SIG-M5 treated with dmso at 0.1 percent for 504 hours (cell line): ENCODE measurements around the gene ABHD5.

Experiments
- DNase-seq: peaks from one replicate; lab custom pipeline; 2025; ENCODE audit not compliant: unreplicated experiment; lab: John Stamatoyannopoulos, UW

The ABHD5 gene

DNA sequence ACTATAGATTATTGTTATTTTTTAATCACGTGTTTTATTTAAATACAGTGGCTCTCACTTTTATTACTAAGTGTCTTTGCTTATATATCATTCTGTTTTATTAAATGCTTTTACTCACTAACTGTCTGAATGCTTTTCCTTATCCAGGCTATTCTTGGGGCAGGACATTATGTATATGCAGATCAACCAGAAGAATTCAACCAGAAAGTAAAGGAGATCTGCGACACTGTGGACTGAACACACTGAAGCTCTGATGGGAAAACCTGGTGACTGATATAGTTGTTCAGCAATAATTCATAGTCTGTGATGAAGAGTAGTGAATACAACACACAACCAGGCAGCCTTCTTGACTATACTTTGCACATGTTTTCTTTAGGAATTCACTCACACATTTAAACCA lies 27.6 kb downstream of the ABHD5 start:
- no peak for DNase-seq

DNA sequence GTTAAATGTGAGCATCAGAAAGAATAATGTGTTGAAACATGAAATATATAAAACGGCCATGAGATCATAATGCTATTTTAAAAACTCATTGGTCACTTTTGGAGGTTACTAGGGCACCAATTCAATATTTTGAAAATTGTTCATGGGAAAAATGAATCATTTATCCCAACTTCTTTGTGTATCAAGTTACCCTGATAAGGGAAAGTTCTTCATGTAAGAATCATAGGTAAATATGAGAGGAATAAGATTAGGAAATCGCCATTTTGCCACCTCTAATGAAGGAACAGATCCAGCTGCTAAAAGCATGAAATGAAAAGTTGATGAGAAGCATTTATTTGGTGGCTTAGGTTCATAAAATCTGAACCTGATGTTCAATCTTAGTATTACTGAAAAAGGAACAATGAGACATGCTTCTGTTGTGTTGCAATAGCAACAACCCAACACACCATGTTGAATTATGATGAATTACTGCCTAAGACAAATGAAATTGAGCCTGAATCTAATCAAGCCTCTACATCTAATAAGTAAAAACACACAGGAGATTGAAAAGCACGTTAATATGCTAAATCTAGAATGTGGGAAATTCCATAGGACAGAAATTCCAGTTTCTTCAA lies 32.5 kb downstream of the ABHD5 start:
- DNase-seq, result no peak

DNA sequence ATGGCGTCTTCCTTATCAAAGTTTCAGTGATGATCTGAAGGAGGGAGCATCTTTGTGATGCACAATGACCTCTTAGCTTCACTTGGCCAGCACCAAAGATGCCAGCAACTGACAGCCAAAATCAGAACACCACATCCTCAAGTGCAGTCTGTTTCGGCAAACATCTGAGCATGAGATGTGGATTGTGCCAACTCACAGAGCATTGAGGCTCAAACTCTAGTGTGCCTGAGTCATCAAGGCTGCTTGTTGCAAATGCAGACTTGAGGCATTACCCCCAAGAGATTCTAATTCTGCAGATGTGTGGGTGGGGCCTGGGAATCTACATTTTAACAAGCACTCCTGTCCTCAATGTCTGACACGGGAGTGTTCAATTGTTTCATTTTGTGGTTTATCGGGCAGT lies 35.8 kb downstream of the ABHD5 start:
- no peak for DNase-seq

DNA sequence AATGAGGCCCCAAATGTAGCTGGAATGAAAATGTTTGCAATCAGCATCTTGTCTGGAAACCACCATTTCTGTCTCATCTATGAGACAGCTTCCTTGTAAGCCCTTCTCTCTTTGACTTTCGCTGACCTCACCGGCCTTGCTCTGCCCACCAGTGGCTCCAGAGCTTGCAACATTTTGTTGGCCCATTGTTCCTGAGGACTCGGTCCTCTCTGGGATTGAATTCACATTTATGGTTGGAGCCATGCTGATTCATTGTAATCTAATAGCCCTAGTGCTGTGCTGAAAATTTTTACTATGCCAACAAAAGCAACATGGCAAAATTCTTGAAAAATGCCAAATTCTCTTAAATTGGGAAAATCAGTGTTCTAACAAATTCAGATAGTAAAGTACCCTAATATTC lies 37.2 kb downstream of the ABHD5 start:
- no peak for DNase-seq

DNA sequence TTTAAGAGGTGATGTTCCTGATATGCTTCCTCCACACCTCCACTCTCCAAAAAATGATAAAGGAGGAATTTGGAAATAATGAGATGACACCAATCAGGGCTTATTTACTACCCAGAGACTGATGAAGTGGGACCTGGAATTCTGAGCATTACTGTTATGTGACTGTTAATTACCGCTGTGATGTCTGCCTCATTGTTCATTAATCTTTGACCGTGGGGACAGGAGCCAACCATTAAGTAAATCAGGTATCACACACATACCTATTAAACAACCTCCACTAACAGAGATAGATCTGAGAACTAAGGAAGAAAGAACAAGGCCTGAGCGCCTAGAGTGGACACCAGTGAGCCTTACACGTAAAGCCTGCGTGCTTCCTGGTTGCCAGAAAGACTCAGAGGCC lies 37.7 kb downstream of the ABHD5 start:
- DNase-seq, result no peak

DNA sequence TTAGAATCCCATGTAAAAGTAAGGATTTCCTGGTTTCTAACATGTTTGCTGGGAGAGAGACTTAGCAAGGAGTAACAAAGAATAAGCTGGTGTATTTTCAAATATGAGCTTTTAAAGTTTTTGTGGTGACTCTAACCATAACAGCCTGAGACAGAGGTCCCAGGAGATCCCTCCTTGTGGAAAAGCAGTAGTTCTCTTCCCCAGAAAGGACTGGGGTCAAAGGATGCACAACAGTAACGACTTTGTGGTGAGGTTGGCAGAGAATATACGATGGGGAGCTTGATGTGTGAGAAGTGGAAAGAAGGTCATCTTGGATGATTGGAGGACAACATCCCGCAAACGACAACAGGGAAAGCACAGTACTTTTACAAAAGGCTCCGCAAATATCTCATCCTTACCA lies 38.2 kb downstream of the ABHD5 start:
- DNase-seq, result no peak

DNA sequence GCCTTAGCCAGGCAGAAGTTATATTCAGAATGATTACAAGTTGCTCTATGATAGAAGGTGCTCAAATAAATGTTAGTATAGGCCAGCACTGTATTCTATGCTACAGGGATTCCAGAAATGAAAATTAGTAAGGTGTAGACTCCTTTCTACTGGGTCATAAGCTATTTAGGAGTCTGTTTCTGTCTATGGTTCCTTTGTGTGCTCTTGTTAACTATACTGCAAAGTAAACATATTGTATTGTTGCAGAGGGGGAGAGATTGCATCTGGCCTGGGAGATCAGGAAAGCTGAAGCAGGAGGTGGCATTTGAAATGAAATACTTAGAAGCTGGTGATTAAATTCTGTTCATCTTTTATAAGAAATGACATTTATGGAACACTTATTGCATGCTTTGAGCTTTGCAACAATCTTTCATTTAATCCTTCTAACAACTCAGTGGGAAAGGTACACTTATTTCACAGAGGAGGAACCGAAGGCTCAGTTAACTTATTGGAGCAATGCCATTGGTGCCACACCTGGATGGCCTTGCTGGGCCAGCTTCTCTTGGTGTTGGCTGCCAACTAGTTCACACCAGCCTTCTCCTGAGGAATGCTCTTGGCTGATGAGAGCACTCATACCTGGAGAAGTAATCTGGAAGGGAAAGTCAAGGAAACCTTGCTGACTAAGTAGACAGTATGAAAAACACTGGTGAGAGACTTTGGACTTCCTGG lies 39.1 kb downstream of the ABHD5 start:
- DNase-seq, result no peak

DNA sequence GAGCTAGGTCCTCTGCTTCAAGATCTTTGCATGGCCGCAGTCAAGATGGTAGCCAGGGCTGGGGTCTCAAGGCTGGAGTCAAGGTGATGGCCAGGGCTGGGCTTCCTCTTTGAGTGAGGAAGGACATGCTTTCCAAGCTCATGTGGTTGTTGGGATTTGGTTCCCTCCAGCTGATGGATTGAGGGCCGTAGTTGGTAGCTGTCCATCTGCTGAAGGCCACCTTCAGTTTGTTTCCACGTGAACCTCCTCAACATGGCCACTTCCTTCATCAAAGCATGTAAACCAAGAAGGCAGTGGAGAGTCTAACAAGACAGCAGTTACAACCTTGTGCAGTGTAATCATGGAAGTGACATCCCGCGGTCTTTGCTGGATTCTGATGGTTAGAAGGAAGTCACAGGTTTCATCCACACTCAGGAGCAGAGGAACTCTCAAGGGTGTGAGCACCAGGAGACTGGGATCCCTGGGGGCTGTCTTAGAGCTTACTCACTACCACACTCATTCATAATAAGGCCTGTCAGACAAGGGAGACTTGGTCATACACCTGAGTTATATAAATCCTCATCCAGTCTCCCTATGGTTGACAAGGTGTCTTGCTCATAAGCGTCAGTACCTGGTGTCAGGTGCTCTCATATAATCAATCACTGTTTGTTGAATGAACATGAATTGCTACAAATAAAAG lies 42.1 kb downstream of the ABHD5 start:
- DNase-seq, result no peak

DNA sequence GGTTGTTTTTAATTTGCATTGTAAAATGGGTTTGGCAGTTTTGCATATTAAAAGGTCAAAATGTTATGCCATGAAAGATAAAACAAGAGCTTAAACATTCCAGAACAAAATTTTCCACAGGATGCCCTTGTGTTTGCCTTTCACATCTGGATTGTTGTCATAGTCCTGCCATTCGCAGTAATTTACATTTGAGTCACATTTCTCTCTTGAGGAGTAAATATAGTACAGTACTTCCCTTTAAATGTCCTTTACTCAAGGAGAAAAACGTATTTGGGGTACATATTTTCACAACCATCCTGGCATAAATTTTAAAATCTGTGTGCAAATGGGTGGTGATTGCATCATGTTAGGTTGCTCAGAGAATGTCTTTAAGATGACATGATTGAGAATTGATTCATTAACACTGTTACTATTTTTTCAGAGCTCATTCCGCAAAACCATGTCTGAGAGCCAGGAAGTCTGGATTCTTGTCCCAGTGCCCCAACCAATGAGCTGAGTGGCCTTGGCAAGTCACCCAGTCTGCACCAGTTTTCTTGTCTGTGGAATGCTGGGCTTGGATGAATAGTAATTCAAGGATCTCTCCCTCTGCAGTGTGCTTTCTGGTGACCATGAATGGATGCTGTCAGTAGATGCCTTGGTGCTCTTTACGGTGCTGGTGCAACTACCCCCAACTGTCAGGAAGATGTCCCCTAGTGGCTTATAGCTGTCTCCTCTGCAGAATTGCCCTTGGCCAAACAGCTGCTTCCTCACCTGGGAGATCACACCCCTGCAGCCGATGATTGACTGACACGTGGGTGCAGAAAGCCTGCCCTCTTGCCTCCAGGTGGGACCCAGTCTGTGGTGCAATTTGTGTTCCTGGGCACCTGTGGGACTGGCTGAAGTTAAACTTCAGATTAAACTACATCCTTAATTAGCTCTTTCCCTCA lies 43.0 kb downstream of the ABHD5 start:
- DNase-seq, result no peak

DNA sequence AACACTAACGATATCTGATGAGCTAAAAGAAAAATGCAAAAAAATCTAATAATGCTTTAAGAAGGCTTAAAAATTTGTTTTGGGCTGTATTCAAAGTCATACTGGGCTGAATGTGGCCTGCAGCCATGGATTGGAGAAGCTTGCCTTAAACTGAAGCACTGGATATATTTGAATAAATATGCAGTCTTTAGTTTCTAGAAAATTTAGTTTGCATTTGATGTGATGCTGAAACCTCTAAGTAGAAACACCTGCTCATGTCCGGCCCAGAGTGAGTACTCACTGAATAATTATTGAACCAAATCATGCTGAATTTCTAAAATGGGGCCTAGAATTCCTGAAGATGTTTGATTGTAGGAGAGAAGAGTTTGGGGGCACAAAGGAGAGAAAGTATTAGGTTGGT lies 43.9 kb downstream of the ABHD5 start:
- DNase-seq, result no peak

DNA sequence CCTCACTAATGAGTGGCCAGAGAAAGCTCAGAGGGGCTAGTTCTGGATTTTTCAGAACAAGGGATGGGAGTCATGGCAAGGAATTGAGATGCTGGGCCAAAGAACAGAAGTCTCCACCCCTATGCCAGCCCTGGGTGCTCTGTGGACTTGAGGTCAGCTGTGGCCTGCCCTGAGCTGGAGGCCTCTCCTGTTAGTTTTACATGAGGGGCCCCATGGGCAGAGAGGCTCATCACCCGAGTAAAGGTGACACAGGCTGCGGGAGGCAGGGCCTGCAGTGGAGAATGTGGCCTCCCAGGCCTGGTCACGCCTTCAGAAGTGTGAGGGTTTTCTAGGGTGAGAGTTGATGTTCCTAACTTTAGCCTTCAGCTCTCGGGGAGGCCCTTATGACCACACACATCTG lies 44.9 kb downstream of the ABHD5 start:
- no peak for DNase-seq

DNA sequence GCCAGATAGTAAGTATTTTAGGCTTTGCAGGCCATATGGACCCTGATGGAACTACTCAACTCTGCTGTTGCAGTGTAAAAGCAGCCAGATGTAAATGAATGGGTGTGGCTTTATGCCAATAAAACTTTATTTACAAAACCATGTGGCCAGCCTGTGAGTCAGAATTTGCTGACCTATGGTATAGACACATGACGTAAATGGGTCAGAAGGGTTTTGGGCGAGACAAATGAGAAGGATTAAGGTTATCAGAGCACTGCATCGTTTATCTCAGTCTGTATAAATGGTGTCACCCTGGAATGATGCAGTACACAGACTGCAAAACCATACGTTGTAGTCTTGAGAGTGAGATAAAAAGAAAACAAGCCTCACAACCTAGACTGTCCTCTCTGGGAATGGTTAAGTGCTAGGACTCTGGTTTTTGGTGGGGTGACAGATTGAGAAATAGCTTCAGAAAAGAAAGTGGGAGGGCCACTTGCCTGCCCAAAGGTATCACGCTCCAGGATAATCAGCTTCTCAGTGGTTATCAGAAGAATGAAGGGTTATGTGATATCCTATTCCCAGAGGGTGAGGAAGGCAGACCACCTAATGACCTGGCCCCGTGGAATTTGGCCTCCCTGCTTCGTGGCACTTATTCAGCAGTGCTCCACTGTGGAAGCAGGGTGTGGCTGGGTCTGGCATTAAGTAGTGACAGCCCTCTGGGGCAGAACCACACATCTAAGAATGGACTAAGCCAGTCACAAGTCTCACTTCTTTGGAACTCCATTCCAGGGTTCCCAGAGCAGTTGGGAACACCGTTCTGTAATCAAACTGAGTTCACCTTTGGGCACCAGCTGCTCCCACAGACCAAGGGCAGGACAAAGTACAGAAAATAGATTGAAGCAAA lies 46.1 kb downstream of the ABHD5 start:
- no peak for DNase-seq

DNA sequence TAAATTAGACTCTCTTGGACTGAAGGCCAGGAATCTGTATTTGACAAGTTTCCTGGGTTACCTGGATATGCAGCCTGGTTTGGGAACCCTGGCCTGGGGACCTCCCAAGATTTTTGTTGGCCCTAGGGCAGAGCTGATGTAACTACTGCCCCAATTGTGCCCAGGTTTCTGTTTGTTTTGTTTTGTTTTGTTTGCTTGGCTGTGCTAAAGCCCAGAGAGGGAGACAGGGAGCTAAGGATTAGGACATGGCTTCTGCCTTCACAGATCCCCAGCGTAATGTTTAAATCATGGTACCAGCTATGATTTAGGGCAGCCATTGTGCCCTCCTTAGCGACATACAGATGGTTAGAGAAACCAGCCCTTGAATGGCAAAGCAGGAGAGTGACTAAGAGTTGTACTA lies 47.6 kb downstream of the ABHD5 start:
- no peak for DNase-seq

DNA sequence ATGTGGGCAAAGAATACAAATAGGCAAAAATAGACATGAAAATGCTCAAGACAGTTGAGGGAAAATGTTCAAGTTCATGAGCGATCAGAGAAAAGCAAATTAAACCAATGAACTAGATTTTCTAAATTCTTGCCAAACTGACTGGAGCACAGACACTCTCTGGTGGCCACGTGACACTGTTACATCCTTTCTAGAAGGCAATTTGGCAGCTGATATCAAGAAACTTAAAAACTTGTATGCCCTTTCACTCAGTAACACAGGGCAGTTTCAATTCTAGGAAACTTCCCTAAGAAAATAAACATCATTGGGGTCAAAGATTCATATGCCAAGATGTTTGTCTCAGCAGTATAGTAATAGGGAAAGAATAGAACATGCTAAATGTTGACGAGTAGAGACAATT lies 52.2 kb downstream of the ABHD5 start:
- no peak for DNase-seq

DNA sequence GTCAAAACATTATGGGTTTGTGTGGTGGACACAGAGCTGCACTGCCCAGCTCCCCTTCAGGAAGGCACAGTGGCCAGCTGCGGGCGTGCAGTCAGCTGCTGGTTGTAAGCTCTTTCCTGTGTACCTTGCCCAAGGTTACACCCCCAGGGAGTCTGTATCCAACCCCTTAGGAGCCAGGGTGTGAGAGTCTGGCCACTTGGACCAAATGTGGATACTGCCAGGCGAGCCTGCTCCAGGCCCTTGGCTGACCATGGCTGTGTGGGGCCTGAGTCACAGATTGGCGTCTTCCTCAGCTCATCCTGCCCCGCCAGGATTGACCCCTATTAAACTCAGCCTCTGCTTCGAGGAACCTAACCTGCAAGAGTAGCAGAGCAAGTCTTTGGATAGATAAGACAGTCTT lies 56.9 kb downstream of the ABHD5 start:
- DNase-seq, result no peak

DNA sequence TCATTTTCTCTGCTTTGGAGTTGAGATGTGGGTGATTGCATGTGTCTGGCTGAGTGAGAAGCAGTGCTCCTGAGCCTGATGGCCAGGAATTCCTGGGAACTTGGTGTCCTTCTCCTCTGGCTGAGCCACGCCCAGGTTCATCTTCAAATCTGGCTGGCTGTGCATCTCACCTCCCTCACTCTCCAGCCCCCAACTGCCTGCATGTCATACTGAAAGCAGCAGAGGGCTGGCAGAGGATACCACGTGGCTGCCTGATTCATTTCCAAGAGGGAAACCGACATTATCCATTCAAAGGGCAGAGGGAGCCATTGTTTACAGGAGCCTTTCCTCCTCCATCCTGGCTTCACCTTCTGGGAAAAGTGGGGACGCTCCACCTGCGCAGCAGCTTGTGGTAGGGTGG lies 57.4 kb downstream of the ABHD5 start:
- DNase-seq, result no peak

DNA sequence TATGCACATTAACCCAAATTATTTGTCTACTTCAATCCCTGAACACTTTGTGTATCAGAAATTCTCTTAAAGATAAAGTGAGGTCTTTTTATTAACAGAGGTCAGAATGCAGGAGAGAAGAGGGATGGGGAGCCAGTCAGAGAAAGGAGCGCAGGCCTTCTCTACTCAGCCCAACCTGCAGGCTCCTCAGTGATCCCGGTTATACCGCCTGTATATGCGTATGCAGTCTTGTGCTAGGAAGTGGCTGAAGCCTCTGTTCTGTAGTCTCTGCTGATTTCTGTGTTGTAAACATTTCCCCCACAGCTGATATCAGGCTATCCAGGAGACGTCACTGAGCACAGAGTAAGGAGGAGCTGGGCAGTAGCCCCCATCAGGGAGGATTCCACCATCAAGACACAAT lies 57.9 kb downstream of the ABHD5 start:
- DNase-seq, result no peak

DNA sequence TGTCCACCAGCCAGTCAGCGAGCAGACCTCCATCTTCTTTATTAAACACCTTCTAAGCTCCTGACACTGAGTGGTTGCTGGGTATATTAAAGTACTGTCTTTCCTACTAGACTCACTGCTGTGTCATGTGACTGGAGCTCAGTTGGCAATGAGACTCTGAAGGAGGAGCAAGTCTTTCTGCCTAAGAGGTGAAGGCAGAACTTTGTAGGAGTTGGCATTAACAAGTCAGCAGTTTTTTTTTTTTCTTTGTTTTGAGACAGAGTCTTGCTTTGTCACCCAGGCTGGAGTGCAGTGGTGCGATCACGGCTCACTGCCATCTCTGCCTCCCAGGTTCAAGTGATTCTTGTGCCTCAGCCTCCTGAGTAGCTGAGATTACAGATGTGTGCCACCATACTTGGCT lies 62.2 kb downstream of the ABHD5 start:
- DNase-seq, result no peak

DNA sequence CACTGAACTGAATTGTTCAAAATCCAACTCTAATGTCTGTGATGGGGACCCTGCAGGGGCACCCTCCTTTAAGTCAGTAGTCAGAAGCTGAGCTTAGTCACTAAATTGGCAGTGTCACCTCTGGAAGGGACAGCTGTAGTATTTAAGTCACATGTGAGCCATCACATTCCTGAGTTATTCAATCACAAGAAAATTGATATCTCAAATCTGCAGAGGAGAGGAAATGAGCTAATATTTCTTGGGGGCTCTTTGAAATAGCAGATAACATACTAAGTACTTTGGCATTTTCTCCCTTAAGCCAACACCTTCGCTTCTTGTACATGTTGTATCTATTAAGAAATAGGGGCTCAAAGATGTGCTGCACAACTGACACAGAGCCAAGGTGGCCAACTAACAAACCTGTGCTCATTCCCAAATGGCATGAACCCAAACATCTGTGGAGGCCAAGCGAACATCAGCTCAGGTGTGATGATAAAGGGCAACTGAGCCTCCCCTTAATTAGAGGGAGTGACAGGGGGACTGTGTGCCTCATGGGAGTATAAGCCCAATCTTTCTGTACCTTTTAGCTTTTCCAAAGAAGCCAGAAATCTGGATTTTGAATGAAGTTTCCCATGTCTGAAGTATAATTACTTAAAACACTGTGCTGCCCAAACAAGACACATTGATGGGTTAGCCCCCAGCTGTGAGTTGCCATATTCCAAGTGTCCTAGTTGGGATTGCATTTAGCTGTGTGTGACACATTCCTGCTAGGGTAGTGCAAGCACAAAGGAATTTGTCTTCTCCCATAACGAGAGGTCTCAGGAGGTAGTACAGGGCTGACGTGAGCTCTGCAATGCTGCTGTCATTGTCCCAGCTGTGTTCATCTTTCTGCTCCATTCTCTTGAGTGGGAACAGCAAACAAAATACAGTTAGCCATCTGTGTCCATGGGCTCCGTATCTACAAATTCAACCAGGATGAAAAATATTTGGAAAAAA lies 63.3 kb downstream of the ABHD5 start:
- DNase-seq, result no peak
